ENCODE results near the gene MCCC1. TPM values are rescaled to one million over a fixed set of nuclear protein-coding genes. Genes with fewer than 3 reads are reported as not detected.

MCCC1 gene
- total and polyA plus RNA-seq, 2 of the 4 experiments (the other 2 are of a cell fraction): 14.2 to 17.9 TPM

DNA sequence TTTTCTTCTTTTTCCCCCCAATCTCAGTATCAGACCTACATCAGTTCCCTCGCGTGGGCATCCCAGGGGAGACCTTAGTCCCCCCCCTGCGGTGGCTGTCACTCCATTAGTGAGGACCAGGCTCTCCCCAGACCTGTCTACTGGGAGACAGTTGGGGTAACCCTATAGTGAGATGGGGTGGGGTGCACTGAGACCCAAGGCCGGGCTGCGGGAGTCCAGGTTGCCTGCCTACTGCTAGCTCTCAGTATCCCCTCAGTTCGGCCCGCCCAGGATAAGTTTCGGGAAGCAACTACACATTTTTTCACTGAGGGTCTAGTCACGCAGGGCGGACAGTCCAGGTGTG, 118.3 kb downstream of the MCCC1 start:
- H2AFZ ChIP-seq (replicated peaks; ENCODE audit: low read length, poor library complexity): peak overlapping the region; percentile 94

More for the DNA sequence above, 118.3 kb downstream of the MCCC1 start:
- no peak overlapping the region for H2BK20ac ChIP-seq (ENCODE audit: low read depth, low read length)
- H4K8ac ChIP-seq (ENCODE audit: low read depth in 2 of 2, low read length in 2 of 2): peak overlapping the region; percentile 87 to 88
- dilution Hi-C loops (cut with HindIII; ENCODE audit: low sequenced_read_pairs, unreplicated experiment): no loop called here
- POLR2A ChIA-PET (ENCODE audit: unreplicated experiment): no interaction called here
- H3K23ac ChIP-seq (ENCODE audit: low read depth, low read length): peak overlapping the region; percentile 89; the same call in 1 of the 2 replicates
- no peak overlapping the region for H2BK15ac ChIP-seq (ENCODE audit: low read depth, low read length)
- no peaks in the 10 kb centered on the region for H3K36me3 ChIP-seq (ENCODE audit: control insufficient read depth, insufficient read depth, low read length)
- no peak overlapping the region for H3K18ac ChIP-seq (ENCODE audit: low read depth, low read length)
- H3K4me3 ChIP-seq (ENCODE audit: insufficient read depth, low read depth, low read length): peak overlapping the region; percentile 80
- H3K9me3 ChIP-seq (ENCODE audit: control insufficient read depth, insufficient read depth, low read length): no peaks in the 10 kb centered on the region
- H3K9me1 ChIP-seq (ENCODE audit: insufficient read depth, low read length): no peaks in the 10 kb centered on the region
- DNase-seq (no peak), ATAC-seq (ENCODE audit: low read depth) (no peak)
- H3K79me1 ChIP-seq (ENCODE audit: low read depth in 1 of 2, low read length in 2 of 2): peaks cover 9 to 23% of the 10 kb centered on the region in 2 experiments
- H4K91ac ChIP-seq (ENCODE audit: insufficient read depth, low read depth, low read length): peak overlapping the region; percentile 71
- H2BK120ac ChIP-seq (ENCODE audit: low read depth, low read length): peak overlapping the region; percentile 61; the same call in 1 of the 2 replicates
- H3K27me3 ChIP-seq (ENCODE audit: control insufficient read depth, insufficient read depth, low read length): no peaks in the 10 kb centered on the region
- peak overlapping the region; percentile 76 for H3K14ac ChIP-seq (replicated peaks; ENCODE audit: low read depth, low read length)
- peak overlapping the region; percentile 56; the same call in 1 of the 2 replicates for H3K27ac ChIP-seq (ENCODE audit: insufficient read depth, low read length)
- intact Hi-C loops (cut with micrococcal nuclease): loop anchor here (5.0 kb wide), 1 partner anchor 116 kb away; the partner anchor contains the start of gene MCCC1
- peak overlapping the region; percentile 80 for H3K4ac ChIP-seq (ENCODE audit: low read depth, low read length)
- TF ChIP-seq SMC3 (IDR thresholded peaks at IDR 0.05; ENCODE audit: low read depth, low read length) (no peak), RFX5 (IDR thresholded peaks at IDR 0.05; ENCODE audit: low read depth, low read length) (no peak), BHLHE40 (IDR thresholded peaks at IDR 0.05; ENCODE audit: low read depth, low read length) (no peak), USF2 (IDR thresholded peaks at IDR 0.05; ENCODE audit: low read depth, low read length) (no peak), MXI1 (IDR thresholded peaks at IDR 0.05; ENCODE audit: borderline replicate concordance, low read depth, low read length) (no peak), POLR2A (IDR thresholded peaks at IDR 0.05; ENCODE audit: low read depth, low read length) (no peak), CEBPB (IDR thresholded peaks at IDR 0.05; ENCODE audit: low read depth, low read length) (no peak), CHD1 (IDR thresholded peaks at IDR 0.05; ENCODE audit: low read depth, low read length) (no peak), MAZ (IDR thresholded peaks at IDR 0.05; ENCODE audit: borderline replicate concordance, low read depth, low read length) (no peak), NFE2L2 (IDR thresholded peaks at IDR 0.05; ENCODE audit: low read depth, low read length) (no peak), FOS (IDR thresholded peaks at IDR 0.05; ENCODE audit: low read depth, low read length) (no peak), CTCF (conservative IDR thresholded peaks at IDR 0.05; ENCODE audit: low read depth, low read length) (no peak), RAD21 (IDR thresholded peaks at IDR 0.05; ENCODE audit: low read length) (no peak)
- TF ChIP-seq, protein P1, sequence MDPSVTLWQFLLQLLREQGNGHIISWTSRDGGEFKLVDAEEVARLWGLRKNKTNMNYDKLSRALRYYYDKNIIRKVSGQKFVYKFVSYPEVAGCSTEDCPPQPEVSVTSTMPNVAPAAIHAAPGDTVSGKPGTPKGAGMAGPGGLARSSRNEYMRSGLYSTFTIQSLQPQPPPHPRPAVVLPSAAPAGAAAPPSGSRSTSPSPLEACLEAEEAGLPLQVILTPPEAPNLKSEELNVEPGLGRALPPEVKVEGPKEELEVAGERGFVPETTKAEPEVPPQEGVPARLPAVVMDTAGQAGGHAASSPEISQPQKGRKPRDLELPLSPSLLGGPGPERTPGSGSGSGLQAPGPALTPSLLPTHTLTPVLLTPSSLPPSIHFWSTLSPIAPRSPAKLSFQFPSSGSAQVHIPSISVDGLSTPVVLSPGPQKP (IDR thresholded peaks at IDR 0.05; ENCODE audit: borderline replicate concordance, low read depth, low read length): no peak
- peak overlapping the region; percentile 77 for H2AK9ac ChIP-seq (replicated peaks; ENCODE audit: low read depth, low read length, poor library complexity)
- H3K4me2 ChIP-seq (ENCODE audit: low read depth, low read length): peak overlapping the region; percentile 69
- BruUV-seq (replicated peaks): no TSS peak
- H3K4me1 ChIP-seq (ENCODE audit: control insufficient read depth, insufficient read depth, low read length): peaks cover 2% of the 10 kb centered on the region
- CTCF ChIA-PET: interaction anchor here (1.1 kb wide), 1 partner anchor 99 kb away, joined by 3 read pairs; no protein-coding TSS in a partner anchor
- H2AK5ac ChIP-seq (ENCODE audit: low read depth, low read length): peak overlapping the region; percentile 49; the same call in 1 of the 2 replicates
- H4K5ac ChIP-seq (ENCODE audit: low read depth, low read length): peak overlapping the region; percentile 83
- WGBS, 2 experiments (ENCODE audit: extremely low coverage in 2 of 2, insufficient read length in 1 of 2): 92% methylated on average over 5 of the region's 10 CpGs; no CpG with 5 or more reads in 1 of the 2 experiments
- H2BK5ac ChIP-seq (ENCODE audit: low read depth, low read length, poor library complexity, severe bottlenecking): no peak overlapping the region
- in situ Hi-C loops (cut with MboI; ENCODE audit: low sequenced_read_pairs): no loop called here
- H3K9ac ChIP-seq (ENCODE audit: low read depth, low read length): peak overlapping the region; percentile 92
- H3K56ac ChIP-seq (ENCODE audit: extremely low read depth, insufficient read depth, low read length): no peak overlapping the region; the same call in 1 of the 2 replicates
- H4K20me1 ChIP-seq (ENCODE audit: insufficient read depth, low read length): peaks cover 21% of the 10 kb centered on the region
